Activated CD4-positive, alpha-beta T cell treated with anti-CD3 and anti-CD28 coated beads, Interleukin-2, amount 10 ng/mL, durations not matched to agents 7 days and 5 days (primary cell): Measurements from ENCODE around the gene TEN1. TPM values are rescaled to one million over a fixed set of nuclear protein-coding genes. Genes with fewer than 3 reads are reported as not detected.
A peak's percentile ranks its signal among the peaks of the same experiment; 100 is the strongest.

Experiments
- CTCF ChIA-PET: fragments of 350-600 bp; sonication (Branson Sonifier 250); formaldehyde crosslinking; loops from one replicate; lab custom pipeline; 2021; ENCODE audit warnings: antibody characterized with exemption; lab: Charles Lee
- POLR2A ChIA-PET: fragments of 350-600 bp; sonication (Branson Sonifier 250); formaldehyde crosslinking; loops from one replicate; lab custom pipeline; 2021; ENCODE audit warnings: antibody characterized with exemption; lab: Charles Lee
- DNase-seq: peaks from one replicate; pipeline ENCODE4 v3.0.0-alpha.2; 2020
- H3K27ac Mint-ChIP-seq: one replicate; pipeline ENCODE4 v1.8.0; 2021; ENCODE audit warnings: mild to moderate bottlenecking, moderate library complexity, mixed read lengths
- H3K27me3 Mint-ChIP-seq: one replicate; pipeline ENCODE4 v1.8.0; 2021; ENCODE audit warnings: mixed read lengths
- H3K36me3 Mint-ChIP-seq: one replicate; pipeline ENCODE4 v1.8.0; 2021; ENCODE audit warnings: low read depth, mixed read lengths
- H3K4me1 Mint-ChIP-seq: one replicate; pipeline ENCODE4 v1.8.0; 2021; ENCODE audit warnings: mixed read lengths
- H3K4me3 Mint-ChIP-seq: one replicate; pipeline ENCODE4 v1.8.0; 2021; ENCODE audit warnings: mild to moderate bottlenecking, moderate library complexity, mixed read lengths
- H3K9me3 Mint-ChIP-seq: one replicate; pipeline ENCODE4 v1.8.0; 2021; ENCODE audit warnings: mixed read lengths
- total RNA-seq, 2 experiments: library from RNA; stranded (reverse); gene quantifications; one replicate each; pipeline ENCODE4 v1.2.3, GENCODE V29; 2021

TEN1 gene
- total RNA-seq, 2 experiments from 2014 or later: 12.5 to 17.1 TPM

- Mint-ChIP-seq H3K27ac (peak overlapping the region; percentile 98), H3K4me3 (peak overlapping the region; percentile 91), H3K4me1 (peaks cover 32% of the 10 kb centered on the region), H3K9me3 (no peaks in the 10 kb centered on the region), H3K36me3 (peaks cover 9% of the 10 kb centered on the region), H3K27me3 (no peaks in the 10 kb centered on the region)
- POLR2A ChIA-PET: no interaction called here
- no peak for DNase-seq
- CTCF ChIA-PET: interaction anchor here (0.5 to 1.6 kb wide), 8 partner anchors 19 to 1173 kb away, joined by 3 to 7 read pairs (median 4); partner anchors contain the start of genes CDK3 and TRIM65
Measured at GRCh38 chr17:75981019-75981615, 2.1 kb downstream of the TEN1 start.

DNA sequence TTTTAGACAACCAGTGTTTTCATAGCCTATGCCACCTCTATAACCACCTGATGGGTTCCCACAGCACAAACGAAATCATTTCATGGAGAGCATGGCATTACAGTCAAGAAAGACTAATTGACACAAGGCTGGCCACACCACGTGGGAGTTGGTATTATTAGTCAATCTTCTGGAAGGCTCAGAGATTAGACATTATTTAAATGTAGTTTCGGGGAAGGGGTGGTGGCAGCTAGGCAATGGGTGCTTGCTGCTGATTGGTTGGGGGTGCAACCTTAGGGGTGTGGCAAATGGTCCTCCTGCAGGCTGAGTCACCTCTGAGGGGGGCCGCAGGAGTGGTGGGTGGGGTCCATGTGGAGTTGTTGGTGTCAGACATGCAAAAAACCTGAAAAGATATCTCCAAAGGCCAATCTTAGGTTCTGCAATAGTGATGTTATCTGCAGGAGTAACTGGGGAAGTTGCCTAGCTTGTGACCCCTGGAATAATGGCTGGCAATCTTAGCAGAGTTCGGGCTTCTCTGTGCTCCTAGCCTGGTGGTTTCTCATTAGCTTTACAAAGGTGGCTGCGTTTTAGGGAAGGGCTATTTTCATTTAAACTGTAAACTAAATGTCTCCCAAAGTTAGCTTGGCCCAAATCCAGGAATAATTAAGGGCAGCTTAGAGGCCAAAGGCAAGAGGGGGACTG, 4.6 kb downstream of the TEN1 start:
- peaks cover 15% of the 10 kb centered on the region for H3K4me1 Mint-ChIP-seq
- no peak overlapping the region for H3K4me3 Mint-ChIP-seq
- no peaks in the 10 kb centered on the region for H3K9me3 Mint-ChIP-seq
- CTCF ChIA-PET: interaction anchor here (1.1 to 2.5 kb wide), 3 partner anchors 13 to 20 kb away, joined by 3 to 7 read pairs (median 5); no protein-coding TSS in a partner anchor
- POLR2A ChIA-PET: interaction anchor here (1.0 kb wide), 1 partner anchor 13 kb away, joined by 3 read pairs; no protein-coding TSS in a partner anchor
- H3K36me3 Mint-ChIP-seq: no peaks in the 10 kb centered on the region
- no peak overlapping the region for H3K27ac Mint-ChIP-seq
- H3K27me3 Mint-ChIP-seq: no peaks in the 10 kb centered on the region
- DNase-seq: no peak

DNA sequence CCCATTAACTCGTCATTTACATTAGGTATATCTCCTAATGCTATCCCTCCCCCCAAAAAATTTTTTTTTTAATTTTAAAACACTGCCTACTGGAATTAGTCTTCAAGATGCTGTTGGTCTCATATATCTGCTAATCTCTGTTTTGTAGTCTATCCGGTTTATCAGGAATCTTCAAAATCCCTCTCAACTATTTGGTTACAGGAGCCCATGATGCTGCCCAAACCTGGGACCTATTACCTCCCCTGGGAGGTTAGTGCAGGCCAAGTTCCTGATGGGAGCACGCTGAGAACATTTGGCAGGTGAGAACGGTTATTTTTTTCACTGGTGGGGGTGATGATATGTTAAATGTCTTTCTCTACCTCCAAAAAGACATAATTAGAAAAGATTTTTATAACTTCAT, 6.9 kb downstream of the TEN1 start:
- DNase-seq: no peak
- H3K36me3 Mint-ChIP-seq: peaks cover 2% of the 10 kb centered on the region

DNA sequence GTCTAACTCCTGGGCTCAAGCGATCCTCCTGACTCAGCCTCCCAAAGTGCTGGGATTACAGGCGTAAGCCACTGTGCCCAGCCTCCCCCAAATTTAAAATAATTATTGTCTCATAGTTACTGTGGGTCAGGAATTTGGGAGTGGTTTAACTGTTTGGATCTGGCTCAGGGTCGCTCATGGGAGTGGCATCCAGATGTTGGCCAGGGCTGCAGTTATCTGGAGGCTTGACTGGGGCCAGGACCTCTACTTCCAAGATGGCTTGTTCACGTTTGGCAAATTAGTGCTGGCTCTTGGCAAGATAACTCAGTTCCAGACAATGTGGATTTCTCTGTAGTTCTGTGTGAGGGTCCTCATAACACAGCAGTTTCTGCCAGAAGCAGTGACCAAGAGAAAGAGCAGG, 8.0 kb downstream of the TEN1 start:
- H3K36me3 Mint-ChIP-seq: peaks cover 2% of the 10 kb centered on the region
- peak overlapping the region; percentile 9 for H3K27ac Mint-ChIP-seq
- no peak overlapping the region for H3K4me3 Mint-ChIP-seq
- peaks cover 3% of the 10 kb centered on the region for H3K4me1 Mint-ChIP-seq
- DNase-seq: no peak
- no peaks in the 10 kb centered on the region for H3K9me3 Mint-ChIP-seq
- POLR2A ChIA-PET: no interaction called here
- no peaks in the 10 kb centered on the region for H3K27me3 Mint-ChIP-seq
- CTCF ChIA-PET: interaction anchor here (0.9 kb wide), 1 partner anchor 44 kb away, joined by 3 read pairs; no protein-coding TSS in a partner anchor

More for the DNA sequence above, 6.9 kb downstream of the TEN1 start:
- ChIA-PET POLR2A (no interaction called here), CTCF (no interaction called here)
- Mint-ChIP-seq H3K9me3 (no peaks in the 10 kb centered on the region), H3K4me3 (no peak overlapping the region), H3K4me1 (peaks cover 7% of the 10 kb centered on the region), H3K27ac (no peak overlapping the region), H3K27me3 (no peaks in the 10 kb centered on the region)

GRCh38 chr17:75991396-75991795, 12.4 kb downstream of the TEN1 start:
- Mint-ChIP-seq H3K9me3 (no peaks in the 10 kb centered on the region), H3K4me1 (peaks cover 4% of the 10 kb centered on the region), H3K4me3 (no peak overlapping the region), H3K36me3 (peaks cover 5% of the 10 kb centered on the region), H3K27me3 (no peaks in the 10 kb centered on the region), H3K27ac (no peak overlapping the region)
- POLR2A ChIA-PET: no interaction called here
- CTCF ChIA-PET: interaction anchor here (0.6 to 2.5 kb wide), 4 partner anchors 11 to 226 kb away, joined by 3 to 7 read pairs (median 4); no protein-coding TSS in a partner anchor
- no peak for DNase-seq

DNA sequence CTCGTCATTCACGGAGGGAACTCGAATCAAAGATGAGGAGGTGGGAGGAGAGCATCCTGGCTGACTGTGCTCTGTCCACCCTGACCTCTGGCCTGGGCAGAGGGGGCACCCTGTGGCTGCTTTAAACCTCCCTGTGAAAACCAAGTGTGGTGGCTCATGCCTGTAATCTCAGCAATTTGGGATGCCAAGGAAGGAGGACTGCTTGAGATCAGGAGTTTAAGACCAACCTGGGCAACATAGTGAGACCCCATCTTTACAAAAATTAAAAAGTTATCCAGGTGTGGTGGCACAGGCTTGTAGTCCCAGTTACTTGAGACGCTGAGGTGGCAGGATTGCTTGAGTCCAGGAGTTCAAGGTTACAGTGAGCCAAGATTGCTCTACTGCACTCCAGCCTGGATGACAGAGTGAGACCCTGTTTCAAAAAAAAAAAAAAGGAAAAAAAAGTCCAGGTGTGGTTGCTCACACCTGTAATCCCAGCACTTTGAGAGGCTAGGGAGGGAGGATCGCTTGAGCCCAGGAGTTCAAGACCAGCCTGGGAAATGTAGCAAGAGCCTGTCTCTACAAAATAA, 15.8 kb downstream of the TEN1 start:
- Mint-ChIP-seq H3K4me1 (peaks cover 20% of the 10 kb centered on the region), H3K4me3 (no peak overlapping the region), H3K27ac (no peak overlapping the region), H3K36me3 (peaks cover 5% of the 10 kb centered on the region), H3K9me3 (no peaks in the 10 kb centered on the region), H3K27me3 (no peaks in the 10 kb centered on the region)
- ChIA-PET CTCF (interaction anchor here (0.7 to 6.2 kb wide), 4 partner anchors 19 to 360 kb away, joined by 3 to 31 read pairs (median 4); no protein-coding TSS in a partner anchor), POLR2A (no interaction called here)
- DNase-seq: no peak

GRCh38 chr17:75995385-75995925, 16.4 kb downstream of the TEN1 start:
- peaks cover 3% of the 10 kb centered on the region for H3K36me3 Mint-ChIP-seq
- POLR2A ChIA-PET: interaction anchor here (1.1 kb wide), 1 partner anchor 11 kb away, joined by 3 read pairs; no protein-coding TSS in a partner anchor

DNA sequence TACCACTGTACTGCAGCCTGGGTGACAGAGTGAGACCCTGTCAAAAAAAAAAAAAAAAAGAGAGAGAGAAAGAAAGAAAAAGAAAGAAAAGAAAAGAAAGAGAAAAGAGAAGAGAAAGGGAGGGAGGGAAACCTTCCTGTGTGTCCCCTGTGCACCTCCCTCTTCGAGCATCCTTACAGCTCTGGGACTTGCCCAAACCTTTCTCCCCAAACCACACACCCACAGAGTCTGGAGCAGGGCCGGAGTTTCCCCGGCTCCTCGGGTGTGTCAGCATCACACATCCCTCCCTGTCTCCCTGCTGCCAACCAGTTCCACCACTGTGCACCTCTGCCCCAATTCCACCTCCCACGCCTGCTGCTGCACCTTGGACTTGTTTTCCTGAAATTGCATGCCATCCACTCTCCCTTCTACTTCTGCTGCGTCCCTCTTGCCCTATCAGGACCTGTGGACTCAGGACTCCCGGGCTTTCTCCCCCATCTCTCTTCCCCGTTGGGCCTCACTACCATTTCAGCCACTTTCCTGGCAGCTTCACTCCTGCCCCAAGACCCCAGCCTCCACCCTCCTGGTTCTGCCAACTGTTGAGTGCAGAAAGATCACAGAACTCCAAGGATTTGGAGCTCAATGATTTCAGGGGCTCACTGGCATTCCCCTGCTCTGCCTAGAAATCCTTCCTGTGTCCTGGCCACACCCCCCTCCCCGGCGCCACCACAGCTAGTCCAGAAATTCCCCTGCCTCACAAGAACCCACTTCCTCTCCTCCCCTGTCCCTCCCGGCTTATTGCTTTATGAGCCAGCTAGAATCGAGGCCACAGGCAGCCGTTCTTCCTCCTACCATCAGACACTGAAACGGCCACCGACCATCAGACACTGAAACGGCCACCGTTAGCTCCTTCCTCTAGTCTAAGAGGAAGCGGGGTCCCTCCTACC, 17.9 kb downstream of the TEN1 start:
- Mint-ChIP-seq H3K36me3 (peaks cover 3% of the 10 kb centered on the region), H3K4me1 (peaks cover 20% of the 10 kb centered on the region), H3K4me3 (no peak overlapping the region), H3K27ac (peak overlapping the region; percentile 65), H3K9me3 (no peaks in the 10 kb centered on the region), H3K27me3 (no peaks in the 10 kb centered on the region)
- peak; percentile 21 for DNase-seq
- ChIA-PET CTCF (interaction anchor here (0.5 to 6.2 kb wide), 14 partner anchors 9 to 401 kb away, joined by 3 to 31 read pairs (median 4); no protein-coding TSS in a partner anchor), POLR2A (interaction anchor here (0.6 to 1.1 kb wide), 3 partner anchors 13 to 94 kb away, joined by 3 to 5 read pairs (median 3); no protein-coding TSS in a partner anchor)

More at GRCh38 chr17:75995385-75995925, 16.4 kb downstream of the TEN1 start:
- no peak overlapping the region for H3K4me3 Mint-ChIP-seq
- CTCF ChIA-PET: interaction anchor here (0.9 to 6.2 kb wide), 6 partner anchors 10 to 284 kb away, joined by 3 to 31 read pairs (median 4); no protein-coding TSS in a partner anchor
- H3K27me3 Mint-ChIP-seq: no peaks in the 10 kb centered on the region
- no peak for DNase-seq
- no peaks in the 10 kb centered on the region for H3K9me3 Mint-ChIP-seq
- no peak overlapping the region for H3K27ac Mint-ChIP-seq
- H3K4me1 Mint-ChIP-seq: peaks cover 20% of the 10 kb centered on the region

GRCh38 chr17:75998327-75998795, 19.3 kb downstream of the TEN1 start:
- no peaks in the 10 kb centered on the region for H3K9me3 Mint-ChIP-seq
- H3K4me1 Mint-ChIP-seq: peaks cover 20% of the 10 kb centered on the region
- DNase-seq: no peak
- H3K27me3 Mint-ChIP-seq: no peaks in the 10 kb centered on the region
- ChIA-PET POLR2A (no interaction called here), CTCF (interaction anchor here (0.6 to 6.2 kb wide), 6 partner anchors 11 to 1103 kb away, joined by 3 to 31 read pairs (median 4); no protein-coding TSS in a partner anchor)
- H3K27ac Mint-ChIP-seq: no peak overlapping the region
- H3K36me3 Mint-ChIP-seq: peaks cover 2% of the 10 kb centered on the region
- H3K4me3 Mint-ChIP-seq: no peak overlapping the region

DNA sequence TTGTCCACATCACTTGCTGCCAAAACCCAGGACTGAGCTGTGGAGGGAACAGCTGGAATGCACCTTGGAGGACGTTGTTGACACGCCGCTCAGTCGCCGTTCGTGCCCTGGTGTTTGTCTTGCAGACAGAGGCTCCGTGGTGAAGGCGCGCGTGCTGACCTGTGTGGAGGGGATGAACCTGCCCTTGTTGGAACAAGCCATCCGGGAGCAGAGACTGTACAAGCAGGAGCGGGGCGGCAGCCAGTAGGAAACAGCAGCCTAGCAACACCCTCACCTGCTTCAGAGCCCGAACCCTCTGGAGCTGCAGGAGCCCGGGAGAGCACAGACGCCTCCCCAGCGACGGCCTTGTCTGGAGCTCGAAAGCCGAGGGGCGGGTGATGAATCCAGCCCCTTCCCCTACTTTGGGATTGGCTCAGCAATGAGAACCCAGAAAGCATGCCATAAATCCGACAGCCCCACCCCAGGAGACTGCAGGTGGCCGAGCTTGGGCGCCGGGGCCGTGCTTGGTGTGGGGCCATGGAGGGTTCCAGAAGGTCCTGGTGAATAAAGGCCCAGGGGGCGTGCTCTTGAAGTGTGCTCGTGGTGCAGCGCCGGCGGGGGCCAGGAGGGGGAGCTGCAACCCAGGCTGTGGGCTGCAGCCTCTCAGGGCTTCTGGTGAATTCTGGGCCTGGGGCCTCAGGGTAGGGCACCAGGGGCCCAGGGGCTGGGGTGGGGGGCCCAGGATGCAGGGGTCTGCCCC, 21.1 kb downstream of the TEN1 start:
- POLR2A ChIA-PET: interaction anchor here (0.5 kb wide), 1 partner anchor 383 kb away, joined by 3 read pairs; no protein-coding TSS in a partner anchor
- no peaks in the 10 kb centered on the region for H3K36me3 Mint-ChIP-seq
- CTCF ChIA-PET: interaction anchor here (0.6 to 6.2 kb wide), 15 partner anchors 10 to 299 kb away, joined by 3 to 31 read pairs (median 3); partner anchors contain the start of genes FBF1 and GALK1
- no peak overlapping the region for H3K4me3 Mint-ChIP-seq
- peaks cover 20% of the 10 kb centered on the region for H3K4me1 Mint-ChIP-seq
- no peaks in the 10 kb centered on the region for H3K9me3 Mint-ChIP-seq
- no peak overlapping the region for H3K27ac Mint-ChIP-seq
- no peaks in the 10 kb centered on the region for H3K27me3 Mint-ChIP-seq
- DNase-seq: peak; percentile 71
